BJ (cell line): ENCODE measurements around the gene CPPED1. TPM values are rescaled to one million over a fixed set of nuclear protein-coding genes. Genes with fewer than 3 reads are reported as not detected.

ENCODE experiments used
- CTCF ChIA-PET: fragments of 350-600 bp; formaldehyde crosslinking; extraction: SDS; loops from one replicate; lab custom pipeline; 2021; ENCODE audit warnings: antibody characterized with exemption, inconsistent platforms; lab: Yijun Ruan, JAX
- POLR2A ChIA-PET: fragments of 300-600 bp; sonication (Branson Sonifier 250); formaldehyde crosslinking; extraction: SDS; loops from one replicate; lab custom pipeline; 2021; ENCODE audit warnings: antibody characterized with exemption; lab: Charles Lee
- DNase-seq: peaks from one replicate; pipeline ENCODE4 v3.0.0-alpha.2; 2011; ENCODE audit warnings: low read depth
- H3K27me3 ChIP-seq: 2 replicates; pipeline ENCODE4 v1.6.0; 2011; ENCODE audit warnings: low read length; ENCODE audit not compliant: control insufficient read depth, insufficient read depth
- H3K36me3 ChIP-seq: 2 replicates; pipeline ENCODE4 v1.5.1; 2011; ENCODE audit warnings: low read length; ENCODE audit not compliant: control insufficient read depth, insufficient read depth
- H3K4me3 ChIP-seq: 2 replicates; pipeline ENCODE4 v1.5.1; 2011; ENCODE audit warnings: low read depth, mild to moderate bottlenecking, control low read depth, low read length
- polyA plus RNA-seq: library from polyadenylated mRNA; depleted of rRNA; stranded (reverse); fragments of >200 nt; gene quantifications from 2 replicates; pipeline ENCODE4 v1.2.3, GENCODE V29; 2011
- TF ChIP-seq, protein P1 (sequence below): IDR thresholded peaks from 2 replicates; pipeline ENCODE4 v1.5.1; 2011; ENCODE audit warnings: low read depth, mild to moderate bottlenecking, control low read depth, inconsistent platforms, low read length, moderate library complexity; ENCODE audit not compliant: insufficient read depth

CPPED1 gene
- polyA plus RNA-seq, 1 experiment, result 24.1 TPM

DNA sequence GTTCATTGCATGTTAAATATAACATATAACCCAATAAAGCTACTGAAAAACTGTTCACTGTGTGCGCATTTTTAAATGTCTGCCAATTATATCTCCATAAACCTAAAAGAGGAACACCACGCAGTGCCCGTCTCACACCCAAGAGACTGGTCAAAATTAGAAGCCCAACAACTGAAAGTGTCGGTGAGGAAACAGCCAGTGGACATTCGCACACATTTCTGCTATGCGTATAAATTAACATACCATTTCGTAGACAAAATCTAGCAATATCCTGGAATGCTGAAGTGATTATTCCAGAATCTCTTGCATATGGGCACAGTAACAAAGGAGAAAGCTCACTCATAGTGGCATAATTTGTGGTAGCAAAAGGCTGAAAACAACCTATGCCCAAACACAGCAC lies 55.9 kb downstream of the CPPED1 start:
- TF ChIP-seq, protein P1, sequence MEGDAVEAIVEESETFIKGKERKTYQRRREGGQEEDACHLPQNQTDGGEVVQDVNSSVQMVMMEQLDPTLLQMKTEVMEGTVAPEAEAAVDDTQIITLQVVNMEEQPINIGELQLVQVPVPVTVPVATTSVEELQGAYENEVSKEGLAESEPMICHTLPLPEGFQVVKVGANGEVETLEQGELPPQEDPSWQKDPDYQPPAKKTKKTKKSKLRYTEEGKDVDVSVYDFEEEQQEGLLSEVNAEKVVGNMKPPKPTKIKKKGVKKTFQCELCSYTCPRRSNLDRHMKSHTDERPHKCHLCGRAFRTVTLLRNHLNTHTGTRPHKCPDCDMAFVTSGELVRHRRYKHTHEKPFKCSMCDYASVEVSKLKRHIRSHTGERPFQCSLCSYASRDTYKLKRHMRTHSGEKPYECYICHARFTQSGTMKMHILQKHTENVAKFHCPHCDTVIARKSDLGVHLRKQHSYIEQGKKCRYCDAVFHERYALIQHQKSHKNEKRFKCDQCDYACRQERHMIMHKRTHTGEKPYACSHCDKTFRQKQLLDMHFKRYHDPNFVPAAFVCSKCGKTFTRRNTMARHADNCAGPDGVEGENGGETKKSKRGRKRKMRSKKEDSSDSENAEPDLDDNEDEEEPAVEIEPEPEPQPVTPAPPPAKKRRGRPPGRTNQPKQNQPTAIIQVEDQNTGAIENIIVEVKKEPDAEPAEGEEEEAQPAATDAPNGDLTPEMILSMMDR, result no peak
- no peak overlapping the region for H3K4me3 ChIP-seq
- H3K27me3 ChIP-seq, result no peaks in the 10 kb centered on the region
- DNase-seq, result no peak
- no peaks in the 10 kb centered on the region for H3K36me3 ChIP-seq
- ChIA-PET POLR2A (no interaction called here), CTCF (interaction anchor here (1.1 kb wide), 1 partner anchor 11 kb away, joined by 3 read pairs; no protein-coding TSS in a partner anchor)

DNA sequence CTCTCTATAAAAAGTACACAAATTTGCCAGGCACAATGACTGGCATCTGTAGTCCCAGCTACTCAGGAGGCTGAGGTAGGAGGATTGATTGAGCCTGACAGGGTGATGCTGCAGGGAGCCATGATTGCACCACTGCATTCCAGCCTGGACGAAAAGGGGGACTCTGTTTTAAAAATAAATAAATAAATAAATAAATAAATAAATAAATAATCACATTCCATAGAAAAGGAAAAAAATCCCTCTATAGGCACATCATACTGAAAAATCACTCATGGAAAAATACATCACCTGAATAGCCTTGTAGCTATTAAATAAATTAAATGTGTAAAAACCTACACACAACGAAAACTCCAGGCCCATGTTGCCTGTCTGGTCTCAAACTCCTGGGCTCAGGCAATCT lies 56.4 kb downstream of the CPPED1 start:
- ChIA-PET CTCF (no interaction called here), POLR2A (no interaction called here)
- H3K4me3 ChIP-seq, result no peak overlapping the region
- H3K27me3 ChIP-seq, result no peaks in the 10 kb centered on the region
- no peak for DNase-seq
- H3K36me3 ChIP-seq, result no peaks in the 10 kb centered on the region
- TF ChIP-seq, protein P1, result no peak

DNA sequence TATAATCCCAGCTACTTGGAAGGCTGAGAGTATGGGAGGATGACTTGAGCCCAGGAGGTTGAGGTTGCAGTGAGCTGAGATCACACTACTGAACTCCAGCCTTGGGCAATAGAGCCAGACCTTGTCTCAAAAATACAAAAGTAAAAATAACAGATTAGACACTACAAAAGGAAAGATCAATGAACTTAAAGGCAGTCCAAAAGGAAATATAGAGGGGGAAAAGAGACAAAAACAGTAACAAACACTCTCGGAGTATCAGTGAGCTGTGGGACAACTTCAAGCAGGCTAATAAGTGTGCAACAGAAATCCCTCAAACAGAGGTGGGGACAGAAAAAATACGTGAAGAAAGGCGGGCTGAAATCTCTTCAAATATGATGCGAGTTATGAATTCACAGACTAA lies 58.8 kb downstream of the CPPED1 start:
- Histone ChIP-seq H3K36me3 (no peaks in the 10 kb centered on the region), H3K27me3 (no peaks in the 10 kb centered on the region), H3K4me3 (no peak overlapping the region)
- CTCF ChIA-PET, result no interaction called here
- POLR2A ChIA-PET, result no interaction called here
- DNase-seq, result no peak
- TF ChIP-seq, protein P1, result no peak

DNA sequence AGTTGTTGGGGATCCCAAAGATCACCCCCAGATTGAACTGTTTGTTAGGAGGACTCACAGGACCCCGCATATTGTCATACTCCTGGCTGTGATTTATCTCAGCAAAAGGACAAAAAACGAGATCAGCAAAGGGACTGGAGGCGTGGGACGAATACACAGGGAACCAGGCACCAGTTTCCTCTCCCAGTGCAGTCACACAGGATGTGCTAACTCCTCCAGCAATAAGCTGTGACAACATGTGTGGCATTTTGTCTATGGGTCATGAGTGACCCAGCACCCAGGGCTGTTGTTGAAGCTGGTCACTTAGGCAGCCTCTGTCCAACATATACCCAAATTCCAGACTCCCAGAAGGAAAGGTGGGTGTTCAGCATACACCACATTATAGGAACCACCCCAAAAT lies 60.9 kb downstream of the CPPED1 start:
- CTCF ChIA-PET, result no interaction called here
- no peak for DNase-seq
- POLR2A ChIA-PET, result no interaction called here
- TF ChIP-seq, protein P1, result no peak
- Histone ChIP-seq H3K4me3 (no peak overlapping the region), H3K27me3 (no peaks in the 10 kb centered on the region), H3K36me3 (no peaks in the 10 kb centered on the region)

DNA sequence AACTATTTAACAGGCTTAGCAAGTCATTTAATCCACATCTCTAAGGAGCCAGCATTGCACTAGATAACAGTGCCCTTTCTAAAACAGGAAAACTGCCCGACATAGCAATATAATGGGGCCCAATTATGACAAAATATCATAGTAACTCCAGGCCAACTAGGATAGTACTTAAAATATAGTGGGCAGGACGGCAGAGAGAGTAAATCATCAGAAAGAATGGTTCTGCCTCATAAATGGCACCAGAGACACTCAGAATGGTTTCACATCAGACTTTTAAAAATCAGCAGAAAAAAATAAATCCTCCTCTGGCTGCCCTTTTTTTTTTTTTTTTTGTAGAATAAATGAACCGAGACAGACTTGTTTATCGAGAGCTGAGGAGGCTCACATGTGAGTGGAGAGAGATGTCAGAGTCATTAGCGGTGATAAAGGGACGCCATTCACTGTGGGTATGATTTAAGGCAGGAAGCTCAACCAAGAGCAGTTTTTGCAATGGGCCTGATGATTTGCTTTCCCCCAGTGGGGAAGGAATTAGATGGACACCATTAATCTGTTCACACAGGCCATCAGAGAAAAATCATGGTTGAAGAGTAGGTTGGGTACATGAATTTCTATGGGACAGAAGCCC lies 62.6 kb downstream of the CPPED1 start:
- no peak for DNase-seq
- TF ChIP-seq, protein P1, result no peak
- Histone ChIP-seq H3K27me3 (no peaks in the 10 kb centered on the region), H3K36me3 (no peaks in the 10 kb centered on the region), H3K4me3 (no peak overlapping the region)
- ChIA-PET POLR2A (no interaction called here), CTCF (no interaction called here)
